GM19023 (cell line): Measurements from ENCODE around the gene DNASE1L3.

Experiments
- ATAC-seq: cut with Tn5 transposase; IDR thresholded peaks from one replicate; pipeline ENCODE4 v1.9.1; 2021; ENCODE audit warnings: mild to moderate bottlenecking, moderate library complexity; ENCODE audit not compliant: unreplicated experiment

Gene DNASE1L3

DNA sequence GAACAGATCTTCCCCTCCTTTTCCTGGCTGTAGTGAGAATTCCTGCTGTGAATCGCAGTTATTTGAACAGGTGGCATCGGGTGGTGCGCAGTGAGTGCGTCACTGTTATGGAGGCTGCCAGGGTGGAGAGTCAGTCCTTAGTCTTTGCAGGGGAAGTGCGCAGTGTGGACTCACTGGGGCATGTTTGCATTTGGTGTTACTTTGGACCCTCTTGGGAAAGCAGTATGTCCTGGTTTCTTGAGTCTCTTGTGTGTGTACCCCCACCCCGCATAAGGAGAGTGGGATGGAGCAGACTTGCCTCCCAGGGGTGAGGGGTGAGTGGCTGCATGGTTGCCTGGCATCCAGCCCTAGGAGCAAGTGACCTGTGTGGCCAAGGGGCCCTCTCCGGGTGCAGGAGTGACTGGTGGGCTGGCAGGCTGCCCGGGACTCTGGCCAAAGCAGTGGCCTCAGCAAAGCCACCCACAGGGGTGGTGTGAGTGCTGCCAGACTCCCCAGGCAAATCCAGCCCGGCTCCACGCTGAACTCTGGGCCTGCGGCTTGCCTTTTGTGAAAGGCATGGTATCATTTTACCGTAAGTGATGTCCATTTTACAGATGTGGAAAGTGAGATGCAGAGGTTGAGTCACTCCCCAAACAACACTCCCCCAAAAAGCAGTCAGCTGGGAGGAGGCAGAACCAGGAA lies 46.4 kb downstream of the DNASE1L3 start:
- ATAC-seq, result no peak

DNA sequence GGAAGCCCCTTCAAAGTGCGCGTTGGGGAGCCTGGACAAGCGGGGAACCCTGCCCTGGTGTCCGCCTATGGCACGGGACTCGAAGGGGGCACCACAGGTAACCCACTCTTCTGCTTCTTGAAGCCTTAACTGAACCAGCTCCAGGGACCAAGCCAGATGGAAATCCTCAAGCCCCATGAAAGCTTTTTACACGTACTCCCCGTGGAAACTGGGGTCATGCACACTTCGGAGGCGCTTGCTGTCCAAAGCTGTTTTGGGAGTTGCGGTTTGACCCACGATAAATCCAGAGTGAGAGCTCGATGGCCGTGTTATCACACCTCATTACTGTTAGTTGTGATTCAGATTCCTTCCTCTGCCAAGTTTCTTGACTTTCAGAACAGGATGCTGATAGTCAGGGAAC lies 47.5 kb downstream of the DNASE1L3 start:
- ATAC-seq, result no peak

DNA sequence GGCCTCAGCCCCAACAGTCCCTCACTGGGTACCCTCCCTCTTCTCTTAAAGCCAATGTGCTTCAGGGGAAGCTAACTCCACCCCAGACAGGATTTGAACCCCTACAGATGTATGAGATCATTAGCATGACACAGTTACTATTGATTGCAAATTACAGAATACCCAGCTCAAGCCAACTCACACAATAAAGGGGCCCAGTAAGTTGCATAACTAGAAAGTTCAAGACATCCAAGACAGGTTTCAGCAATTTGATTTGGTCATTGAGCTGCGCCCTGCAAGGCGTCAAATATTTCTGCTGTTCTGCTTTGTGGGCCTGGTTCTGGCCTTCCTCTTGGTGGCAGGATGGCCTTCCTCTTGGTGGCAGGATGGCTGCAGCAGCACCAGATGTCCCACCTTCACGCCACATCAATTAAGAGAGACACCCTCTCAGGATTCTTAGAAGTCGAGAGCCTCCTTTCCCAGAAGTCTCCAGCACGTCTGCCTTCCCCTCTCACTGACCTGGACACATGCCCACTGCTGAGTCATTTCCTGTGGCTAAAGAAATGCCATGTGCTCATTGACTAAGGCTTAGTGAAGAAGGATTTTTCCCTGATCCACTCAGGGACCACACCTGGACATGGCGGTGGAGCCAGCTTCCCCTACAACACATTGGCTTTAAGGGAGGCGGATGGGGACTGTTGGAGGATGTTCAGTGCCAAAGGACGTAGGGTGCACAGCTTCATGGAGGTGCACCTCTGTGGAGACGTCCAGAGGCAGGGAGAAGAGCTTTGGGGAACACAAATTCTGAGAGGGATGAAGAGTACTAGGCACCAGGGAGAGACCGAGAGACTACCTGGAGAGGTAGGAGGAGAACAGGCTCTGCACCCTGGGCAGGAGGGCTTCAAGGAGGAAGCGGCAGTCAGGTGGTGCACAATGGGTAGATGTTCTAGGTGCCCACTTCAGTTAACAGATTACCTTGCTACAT lies 49.1 kb downstream of the DNASE1L3 start:
- ATAC-seq, result no peak

GRCh38 chr3:58160399-58160798 lies 50.4 kb downstream of the DNASE1L3 start:
- ATAC-seq, result no peak

- ATAC-seq, result no peak
These were observed 52.2 kb downstream of the DNASE1L3 start for GRCh38 chr3:58158442-58159153.

GRCh38 chr3:58157700-58158099 lies 53.1 kb downstream of the DNASE1L3 start:
- ATAC-seq, result no peak

DNA sequence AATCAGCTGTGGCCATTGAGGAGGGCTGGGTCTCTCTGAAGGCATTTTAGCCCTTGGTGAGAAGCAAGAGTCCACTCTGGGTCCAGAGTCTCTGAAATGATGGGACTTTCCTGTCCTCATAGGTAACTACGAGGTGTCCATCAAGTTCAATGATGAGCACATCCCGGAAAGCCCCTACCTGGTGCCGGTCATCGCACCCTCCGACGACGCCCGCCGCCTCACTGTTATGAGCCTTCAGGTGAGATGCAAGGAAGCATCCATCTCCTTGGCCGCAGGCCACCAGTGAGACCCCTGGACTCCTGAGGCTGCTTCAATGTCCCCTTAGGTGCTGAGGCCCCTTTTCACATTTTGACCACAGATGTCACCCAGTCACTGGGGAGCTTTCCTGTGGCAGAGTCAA lies 54.9 kb downstream of the DNASE1L3 start:
- no peak for ATAC-seq

DNA sequence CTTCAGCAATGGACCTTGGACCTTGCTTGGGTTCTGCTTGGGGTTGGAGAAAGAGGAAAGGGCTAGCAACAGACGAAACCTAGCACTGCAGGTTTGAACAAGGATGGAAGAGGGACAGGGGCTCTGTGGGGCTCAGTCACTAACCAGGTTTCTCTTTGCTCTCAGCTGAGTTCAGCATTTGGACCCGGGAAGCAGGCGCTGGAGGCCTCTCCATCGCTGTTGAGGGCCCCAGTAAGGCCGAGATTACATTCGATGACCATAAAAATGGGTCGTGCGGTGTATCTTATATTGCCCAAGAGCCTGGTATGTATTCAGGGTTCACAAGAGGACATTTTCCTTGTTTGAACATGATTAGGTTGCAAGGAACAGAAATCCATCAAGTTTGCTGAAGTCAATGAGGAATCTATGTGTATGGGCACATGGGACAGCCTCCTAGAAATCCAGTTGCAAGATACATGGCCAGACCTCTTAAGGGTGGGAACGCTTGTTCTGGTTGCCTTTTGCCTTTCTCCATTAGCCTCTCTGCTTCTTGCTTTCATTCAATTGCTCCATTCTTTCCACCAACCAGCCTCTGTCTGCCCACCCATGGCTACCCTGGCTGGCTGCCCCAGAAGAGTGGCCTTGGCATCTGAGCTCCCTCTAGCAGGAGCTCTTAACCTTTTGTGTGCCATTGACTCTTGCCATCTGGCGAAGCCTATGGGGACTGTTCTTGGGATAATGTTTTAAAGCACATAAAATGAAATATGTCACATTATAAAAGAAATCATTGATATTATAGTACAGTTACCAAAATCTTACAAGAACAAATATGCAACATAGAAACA lies 55.9 kb downstream of the DNASE1L3 start:
- no peak for ATAC-seq

DNA sequence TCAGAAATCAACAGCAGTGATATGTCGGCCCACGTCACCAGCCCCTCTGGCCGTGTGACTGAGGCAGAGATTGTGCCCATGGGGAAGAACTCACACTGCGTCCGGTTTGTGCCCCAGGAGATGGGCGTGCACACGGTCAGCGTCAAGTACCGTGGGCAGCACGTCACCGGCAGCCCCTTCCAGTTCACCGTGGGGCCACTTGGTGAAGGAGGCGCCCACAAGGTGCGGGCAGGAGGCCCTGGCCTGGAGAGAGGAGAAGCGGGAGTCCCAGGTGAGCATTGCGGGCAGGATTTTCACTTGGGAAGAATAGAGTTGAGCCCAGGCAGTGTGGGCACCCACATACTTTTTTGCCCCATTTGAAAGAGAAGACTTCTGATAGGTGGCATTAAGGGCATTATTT lies 57.4 kb downstream of the DNASE1L3 start:
- ATAC-seq, result no peak

DNA sequence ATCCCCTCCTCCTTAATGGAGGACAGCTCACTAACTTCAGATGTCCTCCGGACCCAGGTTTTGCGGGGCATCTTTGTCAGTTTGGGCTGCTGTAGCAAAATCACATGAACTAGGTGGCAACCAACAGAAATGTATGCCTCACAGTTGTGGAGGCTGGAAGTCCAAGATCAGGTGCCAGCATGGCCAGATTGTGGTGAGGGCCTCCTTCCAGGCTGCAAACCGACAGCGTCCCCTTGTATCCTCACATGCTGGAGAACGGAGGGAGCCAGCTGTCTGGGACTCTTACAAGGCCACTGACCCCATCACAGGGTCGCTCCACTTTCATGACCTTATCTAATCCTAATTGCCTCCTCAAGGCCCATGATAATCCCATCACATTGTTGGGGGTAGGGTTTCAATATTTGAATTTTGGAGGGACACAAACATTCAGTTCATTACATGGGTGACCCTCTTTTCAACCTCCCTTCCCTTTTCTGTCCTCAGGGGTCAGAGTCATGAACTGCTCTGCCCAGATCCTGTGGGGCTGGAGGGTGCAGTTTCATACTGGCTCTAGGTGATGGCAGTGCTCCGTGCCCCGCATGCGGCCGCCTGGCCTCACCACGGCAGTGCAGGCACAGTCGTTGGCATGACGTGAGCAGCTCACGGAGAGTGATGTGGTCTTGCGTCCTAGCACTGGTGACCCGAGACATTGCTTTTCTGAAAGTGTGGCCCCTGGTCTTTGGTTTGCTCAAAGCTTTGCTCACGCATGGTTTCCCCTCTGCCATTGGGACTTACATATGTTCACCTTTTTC lies 58.4 kb downstream of the DNASE1L3 start:
- no peak for ATAC-seq

DNA sequence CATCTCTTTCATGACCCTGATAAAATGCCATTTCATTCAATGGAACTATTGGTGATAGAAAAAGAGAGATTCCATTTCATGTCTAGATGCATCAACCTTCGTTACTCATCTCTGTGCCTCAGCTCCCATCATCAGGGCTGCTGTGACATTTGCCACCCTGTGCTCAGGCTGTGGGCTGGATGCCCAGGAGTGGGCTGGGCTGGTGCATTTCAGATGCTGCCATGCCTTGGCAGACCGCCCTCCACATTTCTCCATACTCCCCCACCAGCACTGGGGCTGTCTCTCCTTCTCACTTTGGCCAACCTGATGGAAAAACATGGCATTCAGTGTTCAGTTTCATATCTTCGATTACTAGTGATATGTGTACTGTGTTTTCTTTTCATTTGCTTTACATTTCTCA lies 59.1 kb downstream of the DNASE1L3 start:
- no peak for ATAC-seq

DNA sequence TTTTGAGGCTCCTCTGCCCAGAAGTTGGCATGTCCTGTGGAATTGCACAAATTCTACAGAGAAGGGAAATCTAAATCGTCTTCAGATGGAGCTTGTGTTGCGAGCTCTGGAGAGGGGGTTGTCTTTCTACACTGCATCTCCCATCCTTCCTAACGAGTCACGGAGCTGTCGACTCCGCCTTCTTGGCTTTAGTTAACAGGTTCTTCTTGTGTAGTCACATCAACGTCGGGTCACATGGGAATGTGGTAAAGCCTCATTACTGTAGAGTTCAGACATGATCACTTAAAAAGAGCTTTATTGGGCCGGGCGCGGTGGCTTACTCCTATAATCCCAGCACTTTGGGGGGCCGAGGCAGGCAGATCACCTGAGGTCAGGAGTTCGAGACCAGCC lies 60.0 kb downstream of the DNASE1L3 start:
- ATAC-seq, result no peak

- ATAC-seq, result no peak
These were observed 60.5 kb downstream of the DNASE1L3 start for GRCh38 chr3:58150130-58150809.

- no peak for ATAC-seq
These were observed 62.7 kb downstream of the DNASE1L3 start for GRCh38 chr3:58148049-58148448.

GRCh38 chr3:58144478-58145325 lies 66.1 kb downstream of the DNASE1L3 start:
- ATAC-seq, result no peak

GRCh38 chr3:58143417-58144055 lies 67.2 kb downstream of the DNASE1L3 start:
- no peak for ATAC-seq
